IPS DF 6.9 (cell line): Measurements from ENCODE around the gene TMX3.

ENCODE experiments used
- DNase-seq: peaks from one replicate; pipeline ENCODE4 v3.0.0-alpha.2; 2013; ENCODE audit warnings: low read depth, low spot score
- H3K27ac ChIP-seq: one replicate; pipeline ENCODE4 v1.5.1; 2013; ENCODE audit warnings: low read length, control low read depth
- H3K27me3 ChIP-seq: 2 replicates; pipeline ENCODE4 v1.6.1; 2013; ENCODE audit warnings: mild to moderate bottlenecking, low read length; ENCODE audit not compliant: control insufficient read depth, insufficient read depth
- H3K36me3 ChIP-seq: 2 replicates; pipeline ENCODE4 v1.6.1; 2013; ENCODE audit warnings: low read length; ENCODE audit not compliant: control insufficient read depth, insufficient read depth
- H3K4me1 ChIP-seq: 2 replicates; pipeline ENCODE4 v1.6.1; 2013; ENCODE audit warnings: low read length; ENCODE audit not compliant: control insufficient read depth, insufficient read depth
- H3K4me3 ChIP-seq: 2 replicates; pipeline ENCODE4 v1.5.1; 2013; ENCODE audit warnings: mild to moderate bottlenecking, low read length
- H3K9me3 ChIP-seq: 2 replicates; pipeline ENCODE4 v1.6.1; 2013; ENCODE audit warnings: low read length, inconsistent platforms; ENCODE audit not compliant: control insufficient read depth, insufficient read depth
- WGBS: extraction: QIAGEN DNeasy Blood & Tissue Kit; methylation state at CpG from one replicate; pipeline ENCODE4 v1.1.7; 2013; ENCODE audit warnings: mixed read lengths, missing lambda C conversion rate; ENCODE audit not compliant: insufficient read length, insufficient coverage; 5-methylcytosine and 5-hydroxymethylcytosine counted together

The TMX3 gene

GRCh38 chr18:68734308-68734707 is 19.4 kb upstream of the TMX3 start:
- Histone ChIP-seq H3K4me1 (no peaks in the 10 kb centered on the region), H3K27me3 (no peaks in the 10 kb centered on the region), H3K36me3 (no peaks in the 10 kb centered on the region), H3K4me3 (no peak overlapping the region), H3K27ac (no peak overlapping the region), H3K9me3 (no peaks in the 10 kb centered on the region)
- DNase-seq, result no peak
- WGBS, result no CpG with 5 or more reads among the region's 5 CpGs

- Histone ChIP-seq H3K4me3 (no peak overlapping the region), H3K4me1 (no peaks in the 10 kb centered on the region), H3K27me3 (no peaks in the 10 kb centered on the region), H3K27ac (no peak overlapping the region), H3K9me3 (no peaks in the 10 kb centered on the region), H3K36me3 (no peaks in the 10 kb centered on the region)
- WGBS, result no CpG with 5 or more reads among the region's 6 CpGs
- DNase-seq, result no peak
Observed at GRCh38 chr18:68733707-68734106, 18.8 kb upstream of the TMX3 start.

DNA sequence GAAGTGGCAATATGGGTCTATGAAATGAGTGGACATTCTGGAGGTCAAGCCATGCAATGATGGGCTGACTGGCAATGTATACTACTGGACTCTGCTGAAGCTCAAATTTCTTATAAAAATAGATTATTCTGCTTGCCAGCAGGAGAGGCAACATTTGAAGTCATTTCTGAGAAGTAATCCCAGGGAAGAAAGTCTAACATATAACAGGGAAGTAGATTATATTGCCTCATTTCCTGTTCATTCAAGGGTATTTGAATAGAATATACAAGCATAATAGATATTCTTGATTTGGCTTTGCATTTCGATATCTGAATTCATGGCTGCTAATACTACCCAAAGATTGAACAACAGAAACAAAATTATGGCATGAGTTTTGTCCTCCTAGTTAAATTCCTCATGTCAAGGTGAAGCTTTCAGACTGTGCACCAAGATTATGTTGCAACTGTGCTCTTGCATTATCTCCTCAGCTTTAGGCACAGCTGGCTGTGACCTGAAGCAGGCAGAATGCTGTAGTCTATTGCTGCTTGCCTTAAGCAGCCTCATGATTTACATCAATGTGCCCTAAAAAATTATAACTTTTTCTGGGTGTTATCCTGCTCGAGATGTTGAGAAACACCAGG is 13.3 kb upstream of the TMX3 start:
- Histone ChIP-seq H3K27ac (no peak overlapping the region), H3K36me3 (no peaks in the 10 kb centered on the region), H3K27me3 (no peaks in the 10 kb centered on the region), H3K4me1 (no peaks in the 10 kb centered on the region), H3K4me3 (no peak overlapping the region), H3K9me3 (no peaks in the 10 kb centered on the region)
- no CpG with 5 or more reads among the region's 2 CpGs for WGBS
- DNase-seq, result no peak

DNA sequence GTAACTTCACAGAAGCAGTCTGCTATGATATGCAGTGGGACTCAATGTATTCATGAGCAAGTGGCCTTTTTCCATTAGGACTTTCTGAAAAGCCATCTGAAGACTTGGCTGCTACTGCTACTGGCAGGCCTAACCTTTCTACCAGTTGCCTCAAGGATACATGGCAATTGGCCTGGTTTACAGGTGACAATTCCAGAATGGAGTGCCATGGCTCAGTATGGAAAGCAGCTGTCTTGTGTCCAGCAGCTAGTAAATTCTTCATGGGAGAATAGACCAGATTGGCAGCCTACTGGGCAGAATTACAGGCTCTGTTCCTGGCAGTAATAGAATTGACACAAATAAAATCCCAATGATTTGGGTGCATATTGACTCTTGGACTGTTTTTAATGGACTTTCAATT is 12.6 kb upstream of the TMX3 start:
- Histone ChIP-seq H3K4me1 (no peaks in the 10 kb centered on the region), H3K27me3 (no peaks in the 10 kb centered on the region), H3K36me3 (no peaks in the 10 kb centered on the region), H3K9me3 (no peaks in the 10 kb centered on the region), H3K27ac (no peak overlapping the region), H3K4me3 (no peak overlapping the region)
- no peak for DNase-seq

DNA sequence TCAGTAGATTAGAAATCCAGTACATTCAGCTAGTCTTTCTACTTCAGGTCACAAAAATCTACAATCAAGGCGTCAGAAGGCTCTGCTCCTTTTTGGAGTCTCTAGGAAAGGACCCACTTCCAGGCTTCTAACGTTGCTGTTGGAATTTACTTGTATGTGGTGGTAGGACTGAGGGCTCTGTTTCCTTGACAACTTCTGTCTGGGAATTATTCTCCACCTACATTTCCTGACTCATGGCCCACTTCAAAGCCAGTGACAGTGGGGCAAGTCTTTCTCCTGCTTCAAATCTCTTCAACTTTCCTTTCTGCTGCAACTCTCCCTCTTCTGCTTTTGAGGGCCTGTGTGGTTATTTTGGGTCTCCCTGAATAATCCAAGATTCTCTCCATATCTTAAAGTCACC is 10.4 kb upstream of the TMX3 start:
- no peak for DNase-seq
- WGBS, result no CpG with 5 or more reads among the region's 2 CpGs
- no peaks in the 10 kb centered on the region for H3K36me3 ChIP-seq

GRCh38 chr18:68724021-68724420 is 9.1 kb upstream of the TMX3 start:
- Histone ChIP-seq H3K27ac (no peak overlapping the region), H3K36me3 (no peaks in the 10 kb centered on the region), H3K4me3 (no peak overlapping the region), H3K27me3 (no peaks in the 10 kb centered on the region), H3K4me1 (no peaks in the 10 kb centered on the region), H3K9me3 (no peaks in the 10 kb centered on the region)
- DNase-seq, result no peak
- WGBS, result no CpG with 5 or more reads among the region's 4 CpGs

More for the DNA sequence above, 10.4 kb upstream of the TMX3 start:
- Histone ChIP-seq H3K4me3 (no peak overlapping the region), H3K27ac (no peak overlapping the region), H3K27me3 (no peaks in the 10 kb centered on the region), H3K4me1 (no peaks in the 10 kb centered on the region), H3K9me3 (no peaks in the 10 kb centered on the region)

- no peaks in the 10 kb centered on the region for H3K36me3 ChIP-seq
- H3K4me3 ChIP-seq, result no peak overlapping the region
- DNase-seq, result no peak
- H3K9me3 ChIP-seq, result no peaks in the 10 kb centered on the region
- H3K27me3 ChIP-seq, result no peaks in the 10 kb centered on the region
- H3K4me1 ChIP-seq, result no peaks in the 10 kb centered on the region
- WGBS, result no CpG with 5 or more reads among the region's 3 CpGs
- H3K27ac ChIP-seq, result no peak overlapping the region
Observed at GRCh38 chr18:68723539-68723938, 8.6 kb upstream of the TMX3 start.

GRCh38 chr18:68722821-68723220 is 7.9 kb upstream of the TMX3 start:
- H3K36me3 ChIP-seq, result no peaks in the 10 kb centered on the region
- no peak overlapping the region for H3K4me3 ChIP-seq
- H3K4me1 ChIP-seq, result no peaks in the 10 kb centered on the region
- no peaks in the 10 kb centered on the region for H3K9me3 ChIP-seq
- no peak overlapping the region for H3K27ac ChIP-seq
- H3K27me3 ChIP-seq, result no peaks in the 10 kb centered on the region
- no CpG with 5 or more reads among the region's 1 CpG for WGBS
- no peak for DNase-seq

DNA sequence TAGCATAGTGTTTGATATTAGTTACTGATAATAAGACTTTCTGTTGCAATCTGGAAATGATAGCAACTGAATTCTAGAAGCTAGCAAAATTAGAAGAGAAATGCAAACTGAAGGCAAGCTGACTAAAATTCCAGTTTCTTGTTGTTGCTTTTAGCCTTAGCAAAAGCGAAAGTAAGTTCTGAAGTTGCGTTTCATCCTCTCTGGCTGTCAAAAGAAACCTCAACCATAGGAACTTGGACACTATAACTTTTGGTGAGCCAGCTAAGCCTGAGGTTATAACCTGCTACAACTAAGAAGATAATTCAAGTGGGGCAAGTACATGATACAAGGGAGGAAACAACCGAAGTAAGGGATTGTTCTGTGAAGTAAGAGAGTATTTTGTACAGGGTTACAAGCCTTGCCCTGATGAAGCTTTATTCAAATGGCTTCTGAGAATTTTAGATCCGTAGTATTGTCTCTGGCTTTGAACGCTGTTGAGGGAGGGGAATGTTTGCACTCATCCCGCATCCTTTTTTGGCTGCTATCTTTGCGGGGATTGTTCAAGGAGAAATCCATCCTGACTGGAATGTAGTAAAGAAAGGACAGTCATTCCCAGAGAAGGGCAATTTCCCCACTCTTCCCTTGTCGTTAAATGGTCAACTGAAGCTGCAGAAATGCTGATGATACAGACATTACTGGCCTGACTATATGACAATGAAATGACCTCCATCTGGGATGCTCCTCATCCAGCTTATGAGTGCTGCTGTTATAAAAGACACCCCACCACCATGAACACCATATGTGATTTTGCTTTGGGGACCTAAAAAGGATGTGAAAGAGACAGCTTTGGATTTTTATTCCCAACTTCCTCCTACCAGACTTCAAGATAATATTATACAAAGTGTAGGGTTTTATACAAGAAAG is 7.0 kb upstream of the TMX3 start:
- Histone ChIP-seq H3K36me3 (no peaks in the 10 kb centered on the region), H3K27ac (no peak overlapping the region), H3K27me3 (no peaks in the 10 kb centered on the region), H3K4me1 (no peaks in the 10 kb centered on the region), H3K9me3 (no peaks in the 10 kb centered on the region), H3K4me3 (no peak overlapping the region)
- DNase-seq, result no peak
- no CpG with 5 or more reads among the region's 8 CpGs for WGBS

GRCh38 chr18:68714366-68714711 is 569 bp downstream of the TMX3 start:
- no peaks in the 10 kb centered on the region; the same call in 1 of the 2 replicates for H3K36me3 ChIP-seq
- no peaks in the 10 kb centered on the region for H3K9me3 ChIP-seq
- DNase-seq, result no peak
- no CpG with 5 or more reads among the region's 14 CpGs for WGBS
- peak overlapping the region; percentile 87; the same call in 1 of the 2 replicates for H3K4me3 ChIP-seq
- H3K4me1 ChIP-seq, result no peaks in the 10 kb centered on the region; the same call in 1 of the 2 replicates
- no peak overlapping the region for H3K27ac ChIP-seq
- H3K27me3 ChIP-seq, result no peaks in the 10 kb centered on the region
